Measurements from ENCODE around the gene SNX5.

The SNX5 gene

DNA sequence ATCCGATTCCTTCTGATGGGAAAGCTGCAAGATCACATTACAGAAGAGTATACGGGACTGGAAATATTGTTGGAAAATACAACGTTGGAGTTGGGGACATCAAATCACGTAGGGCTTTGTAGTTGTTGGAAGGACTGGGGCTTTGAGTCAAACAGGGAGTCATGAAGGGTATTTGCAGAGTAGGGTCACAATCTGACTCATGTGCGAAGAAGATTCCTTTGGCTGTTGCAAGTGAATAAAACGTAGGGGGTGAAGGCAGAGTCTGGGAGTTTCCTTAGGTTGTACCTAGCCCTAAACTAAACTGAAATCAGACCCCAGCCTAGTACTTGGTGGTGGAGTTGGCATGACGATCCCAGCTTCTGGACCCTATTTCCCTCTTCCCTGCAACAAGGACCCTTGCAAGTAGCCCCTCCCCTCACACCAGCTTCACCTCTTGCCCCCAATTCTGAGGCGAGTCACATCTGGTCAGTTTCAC lies 32.3 kb downstream of the SNX5 start:
- Mint-ChIP-seq H3K36me3 (ENCODE audit: low read depth) (peaks cover 12% of the 10 kb centered on the region), H3K27me3 (peaks cover 3% of the 10 kb centered on the region), H3K27ac (no peak overlapping the region), H3K9me3 (no peaks in the 10 kb centered on the region), H3K4me1 (ENCODE audit: low read depth) (peaks cover 28% of the 10 kb centered on the region), H3K4me3 (no peak overlapping the region)
- intact Hi-C loops (cut with micrococcal nuclease): no loop called here

DNA sequence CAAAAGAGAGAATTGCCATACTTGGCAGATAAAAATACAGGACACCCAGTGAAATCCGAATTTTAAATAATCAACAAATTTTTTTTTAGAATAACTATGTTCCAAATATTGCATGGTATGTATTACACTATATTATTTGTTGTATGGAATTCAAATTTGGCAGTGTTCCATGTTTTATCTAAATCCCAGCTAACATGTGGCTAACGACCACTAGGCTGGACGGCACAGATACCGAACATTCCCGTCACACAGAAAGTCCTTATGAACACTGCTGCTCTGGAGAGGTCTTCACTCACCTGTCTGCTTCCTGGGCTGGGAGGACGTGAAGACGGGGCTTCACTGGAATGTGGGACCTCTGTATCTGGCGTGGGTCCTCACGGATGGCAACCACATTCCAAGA lies 32.8 kb downstream of the SNX5 start:
- intact Hi-C loops (cut with micrococcal nuclease): no loop called here
- H3K4me3 Mint-ChIP-seq: no peak overlapping the region
- H3K36me3 Mint-ChIP-seq (ENCODE audit: low read depth): peaks cover 6% of the 10 kb centered on the region
- peaks cover 23% of the 10 kb centered on the region for H3K4me1 Mint-ChIP-seq (ENCODE audit: low read depth)
- H3K27ac Mint-ChIP-seq: no peak overlapping the region
- H3K9me3 Mint-ChIP-seq: no peaks in the 10 kb centered on the region
- peaks cover 3% of the 10 kb centered on the region for H3K27me3 Mint-ChIP-seq

DNA sequence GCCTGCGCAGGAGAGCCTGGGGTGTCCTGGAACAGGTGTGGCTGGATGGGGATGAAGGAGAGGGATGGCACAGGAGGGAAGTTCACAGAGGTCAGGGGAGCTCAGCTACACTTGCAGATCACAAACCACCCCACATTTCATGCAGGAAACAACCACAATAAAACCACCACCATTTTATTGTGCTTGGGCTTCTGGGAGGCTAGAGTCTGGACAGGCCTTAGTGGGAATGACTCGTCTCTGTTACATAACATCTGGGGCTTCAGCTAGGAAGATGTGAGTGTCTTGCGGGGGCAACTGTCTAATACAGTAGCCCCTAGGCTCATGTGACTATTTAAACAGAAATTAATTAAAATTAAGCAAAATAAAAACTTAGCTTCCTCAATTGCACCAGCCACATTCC lies 33.4 kb downstream of the SNX5 start:
- Mint-ChIP-seq H3K27me3 (peaks cover 4% of the 10 kb centered on the region), H3K4me3 (no peak overlapping the region), H3K4me1 (ENCODE audit: low read depth) (peaks cover 17% of the 10 kb centered on the region), H3K9me3 (no peaks in the 10 kb centered on the region), H3K36me3 (ENCODE audit: low read depth) (peaks cover under 1% of the 10 kb centered on the region), H3K27ac (no peak overlapping the region)
- intact Hi-C loops (cut with micrococcal nuclease): no loop called here

DNA sequence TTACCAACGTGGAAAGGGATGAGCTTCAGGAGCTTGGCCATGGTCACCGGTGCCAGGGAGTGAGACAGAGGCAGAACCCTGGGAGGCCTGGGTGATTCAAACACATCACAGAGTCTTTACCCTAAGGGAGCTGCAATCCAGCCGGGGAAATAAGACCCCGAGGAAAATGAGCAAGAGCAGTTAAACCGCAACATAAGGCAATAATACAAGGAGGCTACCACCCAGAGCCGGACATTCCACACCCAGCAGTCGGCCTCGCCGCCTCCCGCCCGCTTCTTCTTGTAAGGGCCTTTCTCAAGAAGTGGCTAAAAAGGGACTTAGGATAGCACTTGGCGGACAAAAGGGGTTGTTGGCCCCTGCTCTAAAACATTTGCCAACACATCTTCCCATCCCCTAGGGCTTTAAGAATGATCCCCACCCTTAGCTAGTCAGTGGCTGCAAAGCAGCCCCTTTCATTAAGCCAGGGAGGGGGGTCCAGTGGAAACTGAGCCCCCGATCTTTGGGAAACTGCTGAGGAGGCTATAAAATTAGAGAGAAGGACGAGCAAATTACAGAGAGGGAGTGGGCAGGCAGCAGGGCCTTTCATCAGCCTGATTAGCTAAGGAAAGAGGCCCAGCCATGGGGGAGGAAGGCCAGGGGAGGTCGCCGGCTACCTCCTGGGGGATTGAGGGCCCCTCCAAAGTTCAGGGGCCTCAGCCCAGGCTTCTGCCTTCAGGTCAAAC lies 34.3 kb downstream of the SNX5 start:
- H3K27me3 Mint-ChIP-seq: peaks cover 6% of the 10 kb centered on the region
- peaks cover 8% of the 10 kb centered on the region for H3K4me1 Mint-ChIP-seq (ENCODE audit: low read depth)
- H3K9me3 Mint-ChIP-seq: no peaks in the 10 kb centered on the region
- intact Hi-C loops (cut with micrococcal nuclease): no loop called here
- H3K27ac Mint-ChIP-seq: no peak overlapping the region
- no peaks in the 10 kb centered on the region for H3K36me3 Mint-ChIP-seq (ENCODE audit: low read depth)
- no peak overlapping the region for H3K4me3 Mint-ChIP-seq

DNA sequence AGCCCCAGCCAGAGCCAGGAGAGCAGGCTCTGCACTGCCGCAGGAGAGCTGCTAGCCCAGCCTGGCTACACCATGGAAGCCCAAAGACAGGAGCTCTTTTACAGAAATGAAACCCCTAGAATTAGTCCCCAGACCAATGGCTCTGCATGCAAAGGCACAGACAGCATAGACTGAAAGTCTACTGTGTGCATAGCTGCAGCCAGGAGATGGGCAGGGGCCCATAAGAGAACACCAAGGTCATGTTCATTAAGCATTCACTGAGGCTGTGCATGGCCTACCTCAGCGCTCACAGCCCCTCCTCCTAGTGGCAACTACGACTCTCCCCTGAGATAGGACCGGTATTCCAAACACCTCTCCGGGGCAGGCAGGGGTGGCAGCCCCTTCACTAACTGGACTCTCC lies 34.9 kb downstream of the SNX5 start:
- H3K4me1 Mint-ChIP-seq (ENCODE audit: low read depth): peaks cover 2% of the 10 kb centered on the region
- H3K27ac Mint-ChIP-seq: no peak overlapping the region
- no peaks in the 10 kb centered on the region for H3K36me3 Mint-ChIP-seq (ENCODE audit: low read depth)
- H3K4me3 Mint-ChIP-seq: no peak overlapping the region
- H3K27me3 Mint-ChIP-seq: peaks cover 6% of the 10 kb centered on the region
- intact Hi-C loops (cut with micrococcal nuclease): no loop called here
- no peaks in the 10 kb centered on the region for H3K9me3 Mint-ChIP-seq

DNA sequence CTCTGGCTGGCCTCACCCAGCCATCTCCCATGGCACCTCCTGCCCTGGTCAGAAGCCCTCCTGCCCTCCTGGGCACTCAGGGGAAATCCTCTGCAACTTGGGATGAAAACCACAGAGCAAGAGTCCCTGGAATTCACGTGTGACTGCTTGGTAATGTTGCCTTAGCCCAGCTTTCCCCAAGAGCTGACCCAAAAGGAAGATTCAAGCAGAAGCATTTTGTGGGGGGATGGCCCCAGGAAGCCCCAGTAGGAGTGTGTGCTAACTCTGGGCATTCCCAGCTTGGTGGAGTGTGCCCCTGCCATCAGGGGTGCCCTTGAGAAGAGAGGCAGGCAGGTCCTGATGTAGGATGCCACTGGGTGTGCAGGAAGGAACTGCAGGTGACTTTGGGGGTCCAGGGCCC lies 35.5 kb downstream of the SNX5 start:
- Mint-ChIP-seq H3K4me3 (no peak overlapping the region), H3K9me3 (no peaks in the 10 kb centered on the region), H3K27me3 (peaks cover 6% of the 10 kb centered on the region), H3K4me1 (ENCODE audit: low read depth) (no peaks in the 10 kb centered on the region), H3K36me3 (ENCODE audit: low read depth) (no peaks in the 10 kb centered on the region), H3K27ac (no peak overlapping the region)
- intact Hi-C loops (cut with micrococcal nuclease): no loop called here

DNA sequence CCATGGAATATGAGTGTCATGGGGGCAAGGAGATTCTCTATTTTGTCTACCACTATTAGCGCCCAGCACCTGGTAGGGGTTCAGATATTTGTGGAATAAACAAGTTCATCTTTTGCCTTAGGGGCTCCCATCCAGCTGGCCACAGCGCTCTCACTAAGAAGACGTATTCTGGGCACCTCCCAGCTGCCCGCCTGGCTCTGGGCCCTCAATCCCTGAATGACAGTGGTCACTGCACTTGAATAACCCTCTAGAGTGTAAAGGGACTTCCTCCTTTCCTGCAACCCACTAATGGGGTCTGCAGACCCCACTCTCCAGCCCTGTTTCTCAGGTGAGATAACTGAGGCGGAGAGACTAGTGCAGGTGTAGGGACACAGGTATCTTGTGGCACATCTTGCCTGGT lies 36.2 kb downstream of the SNX5 start:
- intact Hi-C loops (cut with micrococcal nuclease): no loop called here
- H3K4me1 Mint-ChIP-seq (ENCODE audit: low read depth): no peaks in the 10 kb centered on the region
- no peak overlapping the region for H3K27ac Mint-ChIP-seq
- H3K4me3 Mint-ChIP-seq: no peak overlapping the region
- H3K9me3 Mint-ChIP-seq: no peaks in the 10 kb centered on the region
- no peaks in the 10 kb centered on the region for H3K36me3 Mint-ChIP-seq (ENCODE audit: low read depth)
- H3K27me3 Mint-ChIP-seq: peaks cover 6% of the 10 kb centered on the region

DNA sequence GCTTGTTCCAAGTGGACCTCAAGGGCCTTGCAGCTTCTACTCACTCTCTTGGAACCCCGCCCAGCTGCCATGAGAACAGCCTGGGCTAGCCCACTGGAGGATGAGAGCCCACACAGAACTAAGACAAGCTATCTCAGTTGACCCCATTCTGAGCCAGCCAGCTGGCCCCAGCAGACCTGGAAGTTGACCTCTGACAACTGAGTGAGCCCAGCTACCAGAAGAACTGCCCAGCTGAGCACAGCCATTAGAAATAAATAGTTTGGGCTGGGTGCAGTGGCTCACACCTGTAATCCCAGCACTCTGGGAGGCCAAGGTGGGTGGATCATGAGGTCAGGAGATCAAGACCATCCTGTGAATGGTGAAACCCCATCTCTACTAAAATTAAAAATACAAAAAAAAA lies 37.1 kb downstream of the SNX5 start:
- H3K36me3 Mint-ChIP-seq (ENCODE audit: low read depth): no peaks in the 10 kb centered on the region
- H3K4me1 Mint-ChIP-seq (ENCODE audit: low read depth): peaks cover under 1% of the 10 kb centered on the region
- H3K27ac Mint-ChIP-seq: no peak overlapping the region
- H3K27me3 Mint-ChIP-seq: peaks cover 8% of the 10 kb centered on the region
- H3K4me3 Mint-ChIP-seq: no peak overlapping the region
- H3K9me3 Mint-ChIP-seq: no peaks in the 10 kb centered on the region
- intact Hi-C loops (cut with micrococcal nuclease): no loop called here

DNA sequence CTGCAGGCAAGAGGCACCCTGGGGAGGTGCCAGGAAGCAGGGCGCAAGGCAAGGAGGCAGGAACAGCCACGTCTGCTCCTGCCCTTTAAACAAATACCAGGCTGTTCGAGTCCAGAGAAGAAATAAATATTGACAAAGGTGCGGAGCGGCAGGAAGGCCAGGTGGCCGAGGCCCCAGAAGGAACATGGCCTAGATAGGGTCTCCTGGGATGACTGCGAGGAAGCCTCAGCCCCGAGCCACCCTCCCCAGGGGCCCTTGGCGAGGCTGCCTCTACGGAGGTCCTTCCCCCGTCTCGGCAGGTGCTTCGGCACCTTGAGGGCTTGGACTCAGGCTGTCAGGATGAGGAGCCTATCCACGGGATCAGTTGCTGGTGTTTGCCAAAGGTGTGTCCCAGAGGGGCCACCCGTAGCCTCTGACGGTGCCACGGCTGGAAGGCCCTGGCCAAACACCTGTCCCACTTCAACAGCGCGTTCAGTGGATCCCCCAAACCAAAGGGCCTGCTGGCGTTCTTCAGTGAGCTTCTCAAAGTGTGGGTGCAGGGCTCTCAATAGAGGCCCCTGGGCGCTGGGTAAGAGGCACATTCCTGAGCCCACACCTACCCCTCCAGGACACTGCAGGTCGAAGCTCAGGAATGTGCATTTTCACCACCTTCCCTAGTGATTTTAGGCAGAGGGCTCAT lies 39.8 kb downstream of the SNX5 start:
- Mint-ChIP-seq H3K4me3 (no peak overlapping the region), H3K9me3 (no peaks in the 10 kb centered on the region), H3K4me1 (ENCODE audit: low read depth) (peaks cover 12% of the 10 kb centered on the region), H3K27ac (no peak overlapping the region), H3K36me3 (ENCODE audit: low read depth) (no peaks in the 10 kb centered on the region), H3K27me3 (peaks cover 8% of the 10 kb centered on the region)
- intact Hi-C loops (cut with micrococcal nuclease): no loop called here

DNA sequence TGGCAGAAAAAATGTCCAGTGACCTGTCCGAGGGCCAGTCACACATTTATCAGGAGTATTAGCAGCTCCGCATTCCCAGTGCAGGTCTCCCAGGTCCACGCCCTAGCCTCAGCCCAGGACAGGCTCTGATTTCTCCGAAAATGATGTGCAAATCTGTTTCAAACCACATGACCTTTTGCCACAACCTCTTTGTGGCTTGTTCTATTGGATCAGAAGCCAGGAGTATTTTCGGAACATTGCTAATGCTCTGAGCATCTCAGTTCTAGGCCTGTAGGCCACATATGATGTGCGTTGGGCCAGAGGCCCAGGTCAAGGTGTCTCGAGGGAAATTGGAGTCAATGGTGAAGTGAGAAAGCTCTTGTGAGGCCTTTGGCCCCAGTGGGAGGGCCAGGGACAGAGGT lies 40.4 kb downstream of the SNX5 start:
- Mint-ChIP-seq H3K9me3 (no peaks in the 10 kb centered on the region), H3K4me1 (ENCODE audit: low read depth) (peaks cover 12% of the 10 kb centered on the region), H3K27ac (no peak overlapping the region), H3K36me3 (ENCODE audit: low read depth) (no peaks in the 10 kb centered on the region), H3K4me3 (no peak overlapping the region), H3K27me3 (peaks cover 10% of the 10 kb centered on the region)
- intact Hi-C loops (cut with micrococcal nuclease): no loop called here

DNA sequence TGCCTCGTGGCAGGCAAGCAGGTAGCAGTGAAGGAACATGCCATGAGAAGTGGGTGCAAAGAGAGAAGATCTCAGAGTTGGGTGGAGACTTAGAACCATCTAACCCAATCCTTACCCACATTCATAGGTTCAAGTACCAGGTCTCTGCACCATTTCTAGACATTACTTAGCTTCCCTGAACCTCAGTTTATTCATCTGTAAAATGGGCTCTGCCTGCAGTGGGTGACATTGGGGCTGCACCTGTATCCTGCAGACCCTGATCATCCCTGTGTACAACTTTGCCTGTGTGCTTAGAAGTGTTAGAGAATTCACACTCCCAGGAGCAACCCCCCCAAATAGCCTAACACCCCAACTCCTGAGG lies 42.7 kb downstream of the SNX5 start:
- Mint-ChIP-seq H3K4me3 (no peak overlapping the region), H3K27ac (no peak overlapping the region), H3K9me3 (no peaks in the 10 kb centered on the region), H3K36me3 (ENCODE audit: low read depth) (no peaks in the 10 kb centered on the region), H3K4me1 (ENCODE audit: low read depth) (peaks cover 17% of the 10 kb centered on the region), H3K27me3 (peaks cover 18% of the 10 kb centered on the region)
- intact Hi-C loops (cut with micrococcal nuclease): no loop called here

DNA sequence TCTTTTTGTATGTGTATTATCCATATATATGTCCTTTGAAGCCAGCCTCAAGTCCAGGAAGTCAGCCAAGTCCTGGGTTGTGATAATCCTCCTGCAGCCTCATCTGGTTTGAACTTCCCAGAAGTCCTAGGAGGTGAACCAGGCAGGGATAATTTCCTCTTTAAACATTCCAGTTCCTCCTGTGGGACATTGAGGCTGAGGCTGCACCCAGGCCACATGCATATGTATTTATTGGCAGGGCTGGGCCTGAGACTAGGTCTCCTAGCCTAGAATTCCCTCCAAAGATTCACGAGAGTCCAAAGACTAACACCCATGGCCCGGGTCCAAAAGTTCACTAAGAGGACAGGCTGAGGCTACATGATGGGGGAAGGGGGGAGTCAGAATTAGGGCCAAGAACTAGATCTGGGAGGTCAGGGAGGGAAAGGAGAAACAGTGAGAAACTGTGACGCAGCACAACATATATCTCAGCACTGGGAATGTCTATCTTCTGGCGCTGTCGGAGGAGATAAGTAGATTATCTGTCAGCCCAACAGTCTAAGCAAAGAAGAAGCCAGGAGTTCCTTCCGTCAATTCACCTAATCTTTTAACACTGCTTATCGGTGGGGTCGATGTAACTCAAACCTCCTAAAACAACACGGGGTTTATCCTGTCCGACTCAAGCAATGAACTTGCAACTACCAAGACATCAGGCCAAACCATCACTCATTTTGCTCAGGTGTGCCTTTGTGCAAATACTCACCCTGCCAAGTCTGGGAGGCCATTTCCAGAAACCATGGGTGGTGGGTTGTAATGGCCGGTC lies 43.3 kb downstream of the SNX5 start:
- H3K27me3 Mint-ChIP-seq: peaks cover 18% of the 10 kb centered on the region
- no peaks in the 10 kb centered on the region for H3K9me3 Mint-ChIP-seq
- no peak overlapping the region for H3K4me3 Mint-ChIP-seq
- intact Hi-C loops (cut with micrococcal nuclease): no loop called here
- no peak overlapping the region for H3K27ac Mint-ChIP-seq
- peaks cover 17% of the 10 kb centered on the region for H3K4me1 Mint-ChIP-seq (ENCODE audit: low read depth)
- H3K36me3 Mint-ChIP-seq (ENCODE audit: low read depth): no peaks in the 10 kb centered on the region

DNA sequence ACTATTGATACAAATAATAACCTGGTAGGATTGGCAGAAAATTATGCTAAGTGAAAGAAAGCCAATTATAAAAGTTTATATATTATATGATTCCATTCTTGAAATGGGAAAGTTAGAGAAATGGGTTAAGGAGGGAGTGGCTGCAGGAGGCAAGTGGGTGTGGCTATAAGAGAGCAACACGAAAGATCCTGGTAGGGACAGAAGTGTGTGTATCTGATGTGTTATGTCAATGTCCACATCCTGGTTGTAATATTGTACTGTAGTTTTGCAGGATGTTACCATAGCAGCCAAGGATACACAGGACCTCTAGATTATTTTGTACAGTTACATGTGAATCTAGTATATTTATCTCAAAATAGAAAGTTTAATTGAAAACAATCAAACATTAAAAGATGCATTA lies 46.8 kb downstream of the SNX5 start:
- Mint-ChIP-seq H3K27ac (no peak overlapping the region), H3K4me1 (ENCODE audit: low read depth) (peaks cover 26% of the 10 kb centered on the region), H3K9me3 (no peaks in the 10 kb centered on the region), H3K4me3 (no peak overlapping the region), H3K36me3 (ENCODE audit: low read depth) (no peaks in the 10 kb centered on the region), H3K27me3 (peaks cover 17% of the 10 kb centered on the region)
- intact Hi-C loops (cut with micrococcal nuclease): no loop called here

DNA sequence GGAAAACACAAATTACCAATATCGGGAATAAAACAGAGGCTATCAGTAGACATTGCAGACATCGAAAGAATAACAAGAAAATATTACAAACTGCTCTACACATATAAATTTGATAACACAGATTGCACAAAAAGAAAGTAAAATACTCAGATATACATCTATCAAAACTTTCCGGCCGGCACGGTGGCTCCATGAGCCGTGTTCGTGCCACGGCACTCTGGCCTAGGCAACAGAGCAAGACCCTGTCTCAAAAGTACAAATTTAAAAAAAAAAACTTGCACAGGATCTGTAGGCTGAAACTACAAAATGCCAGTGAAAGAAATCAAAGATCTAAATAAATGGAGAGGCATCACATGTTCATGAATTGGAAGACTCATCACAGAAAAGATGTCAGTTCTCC lies 49.4 kb downstream of the SNX5 start:
- Mint-ChIP-seq H3K4me3 (no peak overlapping the region), H3K4me1 (ENCODE audit: low read depth) (peaks cover 32% of the 10 kb centered on the region), H3K9me3 (no peaks in the 10 kb centered on the region), H3K27ac (no peak overlapping the region), H3K36me3 (ENCODE audit: low read depth) (no peaks in the 10 kb centered on the region), H3K27me3 (peaks cover 16% of the 10 kb centered on the region)
- intact Hi-C loops (cut with micrococcal nuclease): no loop called here

All from dendritic cell treated with granulocyte-macrophage colony-stimulating factor and Interleukin-4, amounts not matched to agents 40 ng/mL and 50 ng/mL, for 4 days (primary cell).